ENCODE measurements around the gene TM9SF1.
"Not testable (repeated sequence)": the region's sequence is repeated elsewhere in the genome, so short reads cannot be mapped to it uniquely, and the experiment has no call there.

The TM9SF1 gene

DNA sequence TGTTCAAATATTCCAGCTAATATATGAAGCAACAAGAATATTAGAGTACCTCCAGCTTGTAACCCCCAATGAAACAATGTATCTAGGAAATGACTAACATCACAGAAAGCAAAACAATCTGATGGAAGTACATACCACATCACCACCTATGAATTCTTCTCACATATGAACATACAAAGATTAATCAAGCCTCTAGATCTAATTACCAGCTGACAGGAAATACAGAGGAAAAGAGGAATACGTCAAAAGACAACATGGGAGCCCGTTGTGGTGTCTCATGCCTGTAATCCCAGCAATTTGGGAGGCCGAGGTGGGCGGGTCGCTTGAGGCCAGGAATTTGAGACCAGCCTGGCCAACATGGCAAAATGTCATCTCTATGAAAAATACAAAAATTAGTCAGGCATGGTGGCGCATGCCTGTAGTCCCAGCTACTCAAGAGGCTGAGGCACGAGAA lies 29.4 kb upstream of the TM9SF1 start:
- DNase-seq (ENCODE audit: low read depth): no peak

DNA sequence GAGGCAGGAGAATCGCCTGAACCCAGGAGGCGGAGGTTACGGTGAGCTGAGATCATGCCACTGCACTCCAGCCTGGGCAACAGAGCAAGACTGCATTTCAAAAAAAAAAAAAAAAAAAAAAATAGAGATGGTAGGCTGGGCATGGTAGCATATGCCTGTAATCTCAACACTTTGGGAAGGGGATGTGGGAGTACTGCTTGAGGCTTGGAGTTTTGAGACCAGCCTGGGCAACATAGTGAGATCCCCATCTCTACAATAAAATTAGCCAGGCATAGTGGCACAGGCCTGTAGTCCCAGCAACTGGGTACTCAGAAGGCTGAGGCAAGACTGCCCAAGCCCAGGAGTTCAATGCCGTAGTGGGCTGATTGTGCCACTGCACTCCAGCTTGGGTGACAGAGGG lies 27.7 kb upstream of the TM9SF1 start:
- not testable (repeated sequence) for DNase-seq (ENCODE audit: low read depth)

DNA sequence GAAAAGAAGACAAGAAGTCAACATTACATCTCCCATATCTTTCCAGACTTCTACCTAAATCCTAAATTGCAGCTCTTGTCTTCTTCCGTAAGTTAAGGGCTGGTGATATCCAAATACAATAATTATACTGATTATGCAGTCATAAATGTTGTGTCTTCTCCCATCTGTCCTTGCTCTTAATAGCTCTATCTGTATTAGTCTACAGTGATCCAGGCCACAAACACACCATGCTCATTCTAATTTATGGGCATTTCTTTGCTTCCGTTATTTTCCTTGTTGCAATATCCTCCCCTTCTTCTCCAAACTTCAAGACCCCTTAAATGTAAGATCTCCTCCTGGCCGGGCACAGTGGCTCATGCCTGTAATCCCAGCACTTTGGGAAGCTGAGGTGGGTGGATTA lies 24.3 kb upstream of the TM9SF1 start:
- no peak for DNase-seq (ENCODE audit: low read depth)

DNA sequence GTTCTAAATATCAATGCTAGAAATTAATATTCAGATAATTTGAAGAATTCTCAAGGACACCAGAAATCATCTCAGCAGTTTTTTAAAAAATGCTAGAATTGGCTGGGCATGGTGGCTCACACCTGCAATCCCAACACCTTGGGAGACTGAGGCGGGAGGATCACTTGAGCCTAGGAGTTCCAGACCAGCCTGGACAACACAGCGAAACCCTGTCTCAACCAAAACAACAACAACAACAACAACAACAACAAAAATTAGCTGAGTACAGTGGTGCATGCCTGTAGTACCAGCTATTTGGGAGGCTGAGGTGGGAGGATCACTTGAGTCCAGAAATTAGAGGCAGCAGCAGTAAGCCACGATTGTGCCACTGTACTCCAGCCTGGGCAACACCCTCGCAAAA lies 23.8 kb upstream of the TM9SF1 start:
- DNase-seq (ENCODE audit: low read depth): no peak

DNA sequence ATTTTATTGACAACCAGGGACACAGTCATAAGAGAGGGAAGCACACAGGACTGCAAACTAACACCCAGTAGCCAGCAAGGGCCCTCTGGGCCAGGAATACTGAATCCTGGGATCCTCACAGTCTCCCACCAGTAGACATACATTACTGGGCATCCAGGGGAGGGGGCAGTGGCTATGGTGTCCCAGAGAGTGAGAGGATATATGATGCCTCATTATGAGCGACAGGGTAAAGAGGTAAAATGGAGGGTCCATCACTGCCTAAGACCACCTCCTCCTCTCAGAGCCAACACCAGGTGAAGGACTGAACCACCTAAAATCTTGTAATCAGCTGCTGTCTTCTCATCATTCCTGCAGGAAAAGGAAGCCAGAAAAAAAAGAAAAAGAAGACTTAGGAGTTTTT lies 21.6 kb upstream of the TM9SF1 start:
- DNase-seq (ENCODE audit: low read depth): not testable (repeated sequence)

DNA sequence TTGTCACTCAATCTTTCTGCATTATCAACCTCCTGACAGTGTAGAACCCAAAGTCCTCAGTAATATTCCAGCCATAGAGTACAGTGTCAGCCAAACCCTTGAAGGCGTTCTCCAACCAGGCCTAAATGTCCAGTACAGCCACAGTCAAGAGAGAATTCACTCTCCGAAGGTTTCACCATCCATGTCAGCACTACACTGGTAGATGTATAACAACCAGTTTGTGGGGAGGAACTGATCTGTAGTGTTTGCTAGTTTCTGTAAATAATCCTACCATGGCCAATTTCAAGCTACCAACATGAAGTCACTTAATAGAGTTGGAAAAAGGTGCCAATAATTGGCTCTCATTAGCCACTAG lies 21.1 kb upstream of the TM9SF1 start:
- no peak for DNase-seq (ENCODE audit: low read depth)

DNA sequence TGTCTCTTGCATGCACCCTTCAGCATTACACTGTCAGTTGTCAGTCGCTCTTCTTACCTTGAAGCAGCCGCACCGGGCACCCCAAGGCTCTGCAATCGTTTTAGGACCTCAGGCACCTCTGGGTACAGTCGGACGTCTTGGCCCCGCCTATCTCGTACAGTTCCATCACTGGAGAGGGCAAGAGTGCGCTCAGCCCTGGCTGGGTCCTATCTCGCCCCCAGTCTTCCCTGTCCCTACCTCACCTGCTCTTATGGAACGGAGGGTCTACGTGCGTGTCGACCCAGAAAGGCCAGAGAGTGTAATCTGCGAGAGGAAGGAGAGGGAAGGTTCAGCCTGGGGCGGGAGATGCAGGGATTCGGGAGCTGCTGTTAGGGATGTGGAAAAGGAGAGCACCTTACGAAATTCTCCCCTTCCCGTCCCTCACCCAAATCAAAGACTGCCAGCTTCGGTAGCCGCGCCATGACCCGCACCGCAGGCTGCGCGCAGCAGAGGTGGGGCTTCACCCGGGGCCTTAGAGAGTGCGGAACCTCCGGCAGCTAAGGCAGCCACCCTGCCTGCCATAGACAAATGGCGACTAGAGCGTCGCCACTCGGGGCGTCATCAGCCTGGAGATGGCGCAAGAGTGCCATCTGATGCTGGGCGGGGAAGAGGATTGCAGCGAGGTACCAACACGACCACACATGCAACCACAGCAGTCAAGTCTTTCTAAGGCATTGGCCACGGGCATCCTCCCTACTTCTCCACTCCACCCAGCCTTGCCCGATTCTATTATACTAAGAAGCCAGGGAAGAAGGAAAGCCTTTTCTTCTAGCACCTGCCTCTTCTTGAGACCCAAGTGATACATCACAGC lies 20.5 kb upstream of the TM9SF1 start, which contains the start of gene MDP1:
TSS of gene MDP1 (minus strand) at position 572 of the 850 bp plus-strand sequence. CDS start at position 461, 111 bp downstream.
- DNase-seq (ENCODE audit: low read depth): peak; percentile 78

DNA sequence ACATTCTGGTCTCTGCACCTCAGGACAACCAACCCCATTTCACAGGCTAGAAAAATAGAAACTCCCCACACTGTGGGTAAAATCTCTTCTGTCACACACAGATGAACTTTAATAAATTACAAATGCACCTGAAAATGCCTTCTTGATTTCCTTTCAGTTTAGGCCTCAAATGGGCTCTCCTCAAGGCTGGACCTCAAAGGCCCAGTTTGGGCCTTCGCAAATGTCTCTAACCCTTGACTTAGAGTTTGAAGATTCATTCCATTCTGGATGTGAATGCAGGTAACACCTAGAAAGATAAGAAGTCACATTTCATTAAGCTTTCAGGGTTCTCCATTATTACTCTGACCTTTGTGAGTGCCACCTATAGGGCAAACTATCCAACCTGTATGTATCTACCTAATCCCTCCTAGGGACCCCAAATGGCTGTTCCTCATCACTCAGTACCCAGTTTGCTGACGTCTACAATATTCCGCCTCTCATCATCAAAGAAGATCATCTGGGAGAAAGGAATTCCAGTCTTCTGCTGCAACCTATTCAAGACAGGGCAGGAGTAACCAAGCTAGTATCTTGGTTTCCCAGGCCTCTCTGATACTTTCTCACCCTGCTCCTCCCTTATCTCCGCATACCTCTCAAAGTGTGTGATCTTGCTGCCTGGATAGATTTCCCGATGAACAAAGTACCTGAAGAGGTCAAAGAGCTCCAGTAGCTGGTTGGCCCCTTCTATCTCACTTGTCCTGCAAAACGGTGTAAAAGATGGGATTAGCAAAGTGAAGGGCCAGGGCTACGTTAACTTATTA lies 18.8 kb upstream of the TM9SF1 start:
- no peak for DNase-seq (ENCODE audit: low read depth)

DNA sequence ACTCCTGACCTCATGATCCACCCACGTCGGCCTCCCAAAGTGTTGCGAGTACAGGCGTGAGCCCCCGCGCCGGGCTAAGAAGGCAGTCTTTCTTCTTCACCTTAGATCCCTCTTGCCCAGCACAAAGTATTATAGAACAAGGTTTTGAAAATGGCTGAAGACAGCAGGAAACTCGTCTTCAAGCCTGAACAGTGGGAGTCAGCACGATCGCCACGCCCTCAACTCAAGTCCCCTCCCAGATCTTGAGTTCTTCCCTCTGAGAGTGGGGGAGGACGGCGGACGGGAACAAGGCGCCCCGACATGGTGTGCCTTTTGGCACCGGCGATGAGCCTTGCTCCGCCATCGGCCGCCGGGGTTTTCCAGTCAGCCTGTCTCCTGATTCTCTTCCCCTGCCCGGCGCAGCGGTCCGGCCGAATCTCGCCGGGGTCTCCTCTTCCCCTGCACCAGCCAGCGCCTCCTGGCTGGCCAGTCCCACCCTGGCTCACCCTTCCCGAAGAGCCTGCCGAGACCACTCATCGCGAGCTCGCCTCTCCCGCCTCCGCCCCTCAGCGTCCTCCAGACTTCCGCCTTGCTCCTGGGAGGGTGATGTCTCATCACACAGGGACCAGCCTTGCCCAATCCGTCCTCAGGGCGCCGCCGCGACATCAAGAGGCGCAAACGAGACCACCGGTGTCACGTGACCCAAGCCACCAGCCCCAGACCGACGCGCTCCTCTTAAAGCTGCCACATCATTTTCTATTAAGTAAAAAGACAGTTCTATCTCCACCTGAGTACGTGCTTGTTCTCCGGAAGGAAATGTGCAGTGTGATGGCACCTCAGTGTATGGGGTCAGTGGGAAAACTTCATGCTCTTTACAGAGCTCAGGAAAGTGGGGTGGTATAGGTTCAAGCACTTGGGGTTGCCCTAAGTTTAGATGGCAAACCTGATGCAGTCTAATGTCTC lies 18.0 kb upstream of the TM9SF1 start, which contains the start of gene CHMP4A:
TSS of gene CHMP4A (minus strand) at position 565 of the 942 bp plus-strand sequence. CDS start at position 516, 49 bp downstream.
- DNase-seq (ENCODE audit: low read depth): peak; percentile 91

DNA sequence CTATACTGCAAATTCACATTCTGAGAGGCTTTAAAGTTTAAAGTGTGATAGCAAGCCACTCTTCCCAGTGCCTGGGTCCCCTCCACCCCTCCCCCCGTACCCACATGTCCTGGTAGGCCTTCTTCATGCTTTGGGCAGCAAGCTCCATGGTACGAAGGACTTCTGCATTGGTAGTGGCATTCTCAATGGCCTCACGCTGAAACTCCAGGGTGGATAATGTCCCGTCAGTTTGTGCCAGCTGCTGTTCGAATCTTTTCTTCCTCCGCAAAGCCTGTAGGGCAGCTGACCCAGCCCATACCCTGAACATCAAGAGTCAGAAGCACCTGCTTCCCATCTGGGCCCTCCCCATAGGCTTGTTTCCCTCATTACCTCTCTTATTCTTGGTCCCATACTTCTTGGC lies 16.1 kb upstream of the TM9SF1 start:
- no peak for DNase-seq (ENCODE audit: low read depth)

DNA sequence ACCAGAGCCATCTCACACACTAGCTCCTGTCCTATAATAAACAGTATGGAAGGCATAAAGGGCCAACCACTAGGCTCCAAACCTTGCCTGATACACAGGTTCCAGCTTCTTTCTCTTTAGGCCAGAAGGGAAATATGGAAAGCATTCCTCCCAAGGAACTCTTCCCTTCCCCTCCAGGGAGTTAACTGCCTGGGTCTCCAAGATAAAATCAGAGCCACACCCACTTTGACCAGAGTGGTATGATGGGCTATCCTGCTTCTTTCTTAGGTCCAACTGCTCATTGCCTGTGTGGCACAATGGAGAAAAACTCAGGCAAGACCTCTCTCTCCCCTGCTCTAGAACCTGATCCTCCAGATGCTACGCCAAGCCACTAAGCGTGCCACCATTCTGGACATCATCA lies 12.4 kb upstream of the TM9SF1 start:
- no peak for DNase-seq (ENCODE audit: low read depth)

DNA sequence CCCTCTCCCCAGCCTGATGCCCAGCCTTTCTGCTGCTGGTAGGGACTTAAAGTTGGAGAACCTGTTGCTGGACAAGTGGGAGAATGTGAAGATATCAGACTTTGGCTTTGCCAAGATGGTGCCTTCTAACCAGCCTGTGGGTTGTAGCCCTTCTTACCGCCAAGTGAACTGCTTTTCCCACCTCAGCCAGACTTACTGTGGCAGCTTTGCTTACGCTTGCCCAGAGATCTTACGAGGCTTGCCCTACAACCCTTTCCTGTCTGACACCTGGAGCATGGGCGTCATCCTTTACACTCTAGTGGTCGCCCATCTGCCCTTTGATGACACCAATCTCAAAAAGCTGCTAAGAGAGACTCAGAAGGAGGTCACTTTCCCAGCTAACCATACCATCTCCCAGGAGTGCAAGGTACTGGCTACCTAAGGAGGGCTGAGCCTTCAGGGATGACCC lies 11.9 kb upstream of the TM9SF1 start:
- no peak for DNase-seq (ENCODE audit: low read depth)

DNA sequence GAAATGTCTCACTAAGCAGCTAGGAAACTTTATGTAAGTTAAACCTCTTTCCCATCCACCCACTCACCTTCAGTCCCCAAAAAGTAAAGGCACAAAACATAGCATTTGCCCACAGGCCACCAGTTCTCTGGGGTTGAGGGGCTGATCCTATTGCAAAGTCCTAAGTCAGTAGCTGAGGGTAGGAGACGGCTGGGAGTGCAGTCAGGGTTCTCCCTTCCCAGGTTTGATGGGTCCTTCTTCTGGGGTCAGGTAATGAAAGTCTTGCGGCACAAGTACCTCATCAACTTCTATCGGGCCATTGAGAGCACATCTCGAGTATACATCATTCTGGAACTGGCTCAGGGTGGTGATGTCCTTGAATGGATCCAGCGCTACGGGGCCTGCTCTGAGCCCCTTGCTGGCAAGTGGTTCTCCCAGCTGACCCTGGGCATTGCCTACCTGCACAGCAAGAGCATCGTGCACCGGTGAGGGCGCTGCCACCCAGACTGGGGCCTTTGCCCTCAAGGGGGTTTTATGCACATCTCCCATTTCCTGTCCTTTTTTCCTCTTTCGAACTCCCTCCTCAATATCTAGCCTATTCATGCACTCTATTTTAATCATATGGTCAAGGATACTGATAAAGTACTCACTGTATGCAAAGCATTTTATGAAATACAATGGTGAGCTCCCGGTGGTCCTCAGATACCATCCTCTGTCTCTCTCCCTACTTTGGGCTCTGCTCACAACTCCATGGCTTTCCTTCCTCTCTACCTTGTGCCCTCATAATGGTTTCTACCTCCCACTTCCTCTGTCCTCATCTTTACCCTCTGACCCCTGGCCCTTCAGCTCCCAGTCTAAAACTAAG lies 11.2 kb upstream of the TM9SF1 start:
- DNase-seq (ENCODE audit: low read depth): no peak

DNA sequence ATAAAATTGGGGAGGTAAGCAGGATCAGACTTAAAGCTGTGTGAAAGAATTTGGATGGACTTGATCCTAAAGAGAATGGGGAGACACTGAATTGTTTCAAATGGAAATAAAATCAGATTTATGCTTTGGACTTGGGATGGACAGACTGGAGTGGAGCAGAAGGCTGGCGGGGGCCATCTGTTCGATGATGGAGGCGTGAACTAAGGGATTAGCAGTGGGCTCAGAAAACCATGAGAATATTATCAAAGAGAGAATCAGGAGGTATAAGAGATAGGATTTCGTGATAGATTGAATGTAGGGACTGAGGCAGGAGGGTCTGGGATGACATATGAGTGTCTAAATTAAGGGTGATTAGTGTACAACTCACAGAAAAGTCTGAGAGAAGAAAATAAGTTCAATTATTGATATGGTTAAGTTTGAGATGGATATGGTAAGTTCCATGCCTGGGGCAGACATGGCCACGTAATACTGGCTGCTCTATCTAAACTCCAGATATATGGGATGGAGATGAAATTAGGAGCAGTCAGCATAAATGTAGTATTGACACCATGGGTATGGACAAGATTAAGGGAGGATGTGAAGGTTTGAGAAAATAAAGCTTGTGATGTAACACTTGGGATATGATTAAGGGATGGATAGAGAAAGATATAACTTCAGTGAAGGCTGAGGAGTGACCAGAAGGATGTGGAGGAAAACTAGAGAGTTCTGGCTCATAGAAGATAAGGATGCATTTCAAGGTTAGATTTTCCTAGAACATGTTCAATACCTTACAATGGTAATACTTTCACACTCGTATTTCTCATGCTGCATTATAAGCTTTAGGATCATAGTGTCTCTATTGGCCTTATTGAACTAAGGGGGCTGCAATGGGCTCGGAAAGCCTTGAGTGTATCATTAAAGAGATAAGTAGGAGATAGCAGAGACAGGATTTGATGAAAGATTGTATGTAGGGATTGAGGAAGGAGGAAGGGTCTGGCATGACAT lies 9.2 kb upstream of the TM9SF1 start:
- DNase-seq (ENCODE audit: low read depth): no peak

DNA sequence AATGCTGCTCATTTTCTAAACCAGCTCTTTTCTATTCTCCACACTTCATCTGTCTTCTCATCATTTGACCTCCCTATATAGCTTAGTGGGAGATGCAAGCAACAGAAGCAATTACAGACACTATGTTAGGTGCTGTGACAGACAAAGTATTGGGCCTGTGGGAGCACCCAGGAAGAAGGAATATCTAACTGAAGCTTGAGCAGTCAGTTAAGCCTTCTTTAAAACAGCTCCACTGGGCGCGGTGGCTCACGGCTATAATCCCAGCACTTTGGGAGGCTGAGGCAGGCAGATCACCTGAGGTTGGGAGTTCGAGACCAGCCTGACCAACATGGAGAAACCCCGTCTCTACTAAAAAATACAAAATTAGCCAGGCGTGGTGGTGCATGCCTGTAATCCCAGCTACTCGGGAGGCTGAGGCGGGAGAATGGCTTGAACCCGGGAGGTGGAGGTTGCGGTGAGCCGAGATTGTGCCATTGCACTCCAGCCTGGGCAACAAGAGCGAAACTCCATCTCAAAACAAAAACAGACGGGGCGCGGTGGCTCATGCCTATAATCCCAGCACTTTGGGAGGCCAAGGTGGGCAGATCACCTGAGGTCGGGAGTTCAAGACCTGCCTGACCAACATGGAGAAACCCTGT lies 8.1 kb upstream of the TM9SF1 start:
- not testable (repeated sequence) for DNase-seq (ENCODE audit: low read depth)

DNA sequence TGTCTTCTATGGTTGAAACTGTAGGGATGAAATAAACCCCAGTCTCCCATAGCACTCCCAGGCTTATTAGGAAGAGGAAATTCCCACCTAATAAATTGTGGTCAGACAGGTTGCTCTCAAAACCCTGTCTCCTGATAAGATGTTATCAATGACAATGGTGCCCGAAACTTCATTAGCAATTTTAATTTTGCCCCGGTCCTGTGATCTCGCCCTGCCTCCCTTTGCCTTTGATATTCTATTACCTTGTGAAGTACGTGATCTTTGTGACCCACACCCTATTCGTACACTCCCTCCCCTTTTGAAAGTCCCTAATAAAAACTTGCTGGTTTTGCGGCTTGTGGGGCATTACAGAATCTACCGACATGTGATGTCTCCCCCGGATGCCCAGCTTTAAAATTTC lies 7.3 kb upstream of the TM9SF1 start:
- not testable (repeated sequence) for DNase-seq (ENCODE audit: low read depth)

DNA sequence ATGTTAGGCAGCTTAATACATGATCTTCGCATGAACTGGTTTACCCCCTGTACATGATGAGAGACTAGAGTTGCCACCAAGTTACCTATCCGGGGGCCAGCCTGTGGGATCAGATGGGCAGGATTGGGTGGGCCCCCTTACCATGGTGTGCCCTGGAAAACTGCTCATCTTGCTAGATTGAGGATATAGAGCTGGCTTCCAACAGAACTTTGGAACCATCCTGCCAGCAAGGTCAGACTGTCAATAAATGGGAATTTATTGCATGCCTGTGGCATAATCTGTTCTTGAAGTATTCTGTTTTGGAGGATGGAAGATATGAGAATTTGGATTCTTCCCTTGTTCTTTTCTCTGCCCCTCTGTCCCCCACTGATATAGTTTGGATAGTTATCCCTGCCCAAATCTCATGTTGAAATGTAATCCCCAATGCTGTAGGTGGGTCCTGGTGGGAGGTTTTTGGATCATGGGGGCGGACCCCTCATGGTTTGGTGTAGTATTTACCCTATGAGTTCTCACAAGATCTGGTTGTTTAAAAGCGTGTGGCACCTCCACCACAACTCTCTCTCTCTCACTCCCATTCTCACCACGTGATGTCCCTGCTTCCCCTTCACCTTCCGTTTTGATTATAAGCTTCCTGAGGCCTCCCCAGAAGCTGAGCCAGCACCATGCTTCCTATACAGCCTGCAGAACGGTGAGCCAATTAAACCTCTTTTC lies 3.7 kb upstream of the TM9SF1 start:
- DNase-seq (ENCODE audit: low read depth): no peak

DNA sequence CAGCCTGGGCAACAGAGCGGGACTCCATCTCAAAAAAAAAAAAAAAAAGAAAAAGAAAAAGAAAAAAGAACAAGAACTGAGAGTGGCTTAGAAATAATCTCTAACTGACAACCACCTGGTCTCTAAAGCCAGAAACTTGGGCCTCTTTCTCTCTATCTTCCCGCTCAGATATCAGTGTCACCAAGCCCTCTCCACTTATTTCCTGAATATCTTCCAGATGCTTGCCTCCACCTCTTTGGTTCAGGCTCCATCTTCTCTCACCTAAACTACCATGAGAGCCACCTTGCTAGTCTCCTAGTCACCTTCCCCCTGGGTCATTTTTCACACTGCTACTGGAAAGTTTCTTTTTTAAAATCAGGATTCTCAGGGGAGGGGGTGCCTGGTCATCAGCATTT lies 1.8 kb upstream of the TM9SF1 start:
- DNase-seq (ENCODE audit: low read depth): no peak

Data from stimulated activated CD4-positive, alpha-beta T cell treated with anti-CD3 and anti-CD28 coated beads, Interleukin-2, amount 100 ng/mL, for 4 hours (primary cell).